C1 segment of cervical spinal cord (tissue), 14 donors: ENCODE measurements around the gene LIMK1.
"Not testable (repeated sequence)": the region's sequence is repeated elsewhere in the genome, so short reads cannot be mapped to it uniquely, and the experiment has no call there.

Experiments used
- DNase-seq, 14 donors: peaks; one replicate each; lab custom pipeline; 2025; lab: John Stamatoyannopoulos, UW

Gene LIMK1

GRCh38 chr7:74121401-74122249 lies 38.0 kb downstream of the LIMK1 start:
- no peak for DNase-seq

- DNase-seq: not testable (repeated sequence)
Measured at GRCh38 chr7:74123892-74124291, 40.3 kb downstream of the LIMK1 start.

- DNase-seq: no peak
Measured at GRCh38 chr7:74126220-74126880, 42.7 kb downstream of the LIMK1 start.

GRCh38 chr7:74129887-74130286 lies 46.3 kb downstream of the LIMK1 start:
- DNase-seq: no peak

- DNase-seq: no peak
Measured at GRCh38 chr7:74130518-74130917, 46.9 kb downstream of the LIMK1 start.

- no peak for DNase-seq
Measured at GRCh38 chr7:74134117-74134620, 50.6 kb downstream of the LIMK1 start.

- DNase-seq: no peak
Measured at GRCh38 chr7:74138334-74138867, 54.8 kb downstream of the LIMK1 start.

- DNase-seq: no peak
Measured at GRCh38 chr7:74138945-74139843, 55.6 kb downstream of the LIMK1 start.

- no peak for DNase-seq
Measured at GRCh38 chr7:74141705-74142104, 58.1 kb downstream of the LIMK1 start.

- DNase-seq: no peak
Measured at GRCh38 chr7:74143383-74143782, 59.8 kb downstream of the LIMK1 start.

- no peak for DNase-seq
Measured at GRCh38 chr7:74148491-74148890, 64.9 kb downstream of the LIMK1 start.

- DNase-seq: no peak
Measured at GRCh38 chr7:74149071-74149470, 65.5 kb downstream of the LIMK1 start.

GRCh38 chr7:74149603-74150002 lies 66.0 kb downstream of the LIMK1 start:
- DNase-seq: no peak

GRCh38 chr7:74153736-74154135 lies 70.1 kb downstream of the LIMK1 start:
- no peak for DNase-seq

GRCh38 chr7:74155810-74156395 lies 72.3 kb downstream of the LIMK1 start:
- DNase-seq: no peak

GRCh38 chr7:74157605-74158004 lies 74.0 kb downstream of the LIMK1 start:
- no peak for DNase-seq

GRCh38 chr7:74164985-74165456 lies 81.4 kb downstream of the LIMK1 start:
- no peak for DNase-seq

- no peak for DNase-seq
Measured at GRCh38 chr7:74165867-74166593, 82.4 kb downstream of the LIMK1 start.

- not testable (repeated sequence) for DNase-seq
Measured at GRCh38 chr7:74167324-74167723, 83.7 kb downstream of the LIMK1 start.
